Peyer's patch (tissue), 4 donors: ENCODE measurements around the gene DHRS7B. TPM values are rescaled to one million over a fixed set of nuclear protein-coding genes. Genes with fewer than 3 reads are reported as not detected.

Source experiments
- DNase-seq, 3 donors: peaks; one replicate each; pipeline ENCODE4 v3.0.0-alpha.2; 2017 to 2019
- H3K27ac ChIP-seq, 4 donors: fragments of 200-600 bp; sonication (generic); one replicate each; pipeline ENCODE4 v1.5.1; 2016 to 2019
- H3K27me3 ChIP-seq, 2 donors: fragments of 200-600 bp; sonication (generic); one replicate each; pipeline ENCODE4 v1.5.1; 2019
- H3K36me3 ChIP-seq, 3 donors: fragments of 200-600 bp; sonication (generic); one replicate each; pipeline ENCODE4 v1.5.1; 2016 to 2019
- H3K4me1 ChIP-seq, 4 donors: fragments of 200-600 bp; sonication (generic); one replicate each; pipeline ENCODE4 v1.5.1; 2016 to 2019
- H3K4me3 ChIP-seq, 4 donors: fragments of 200-600 bp; sonication (generic); 1 replicate in 3 of 4; 2 replicates in 1 of 4; pipeline ENCODE4 v1.5.1; 2016 to 2019; ENCODE audit warnings: mild to moderate bottlenecking in 1 of 4
- H3K9me3 ChIP-seq, 4 donors: fragments of 200-600 bp; sonication (generic); one replicate each; pipeline ENCODE4 v1.5.1; 2016 to 2019; ENCODE audit warnings: mild to moderate bottlenecking in 1 of 4
- POLR2A ChIP-seq, 2 donors: fragments of 450-650 bp; IDR thresholded peaks; one replicate each; pipeline ENCODE4 v1.5.1; 2017; ENCODE audit warnings: antibody characterized with exemption in 2 of 2, mild to moderate bottlenecking in 2 of 2, moderate library complexity in 2 of 2
- total RNA-seq, 4 donors: library from RNA; depleted of rRNA; stranded (reverse); fragments of >200 nt; gene quantifications; one replicate each; pipeline ENCODE4 v1.1.0, GENCODE V29; 2016
- TF ChIP-seq, protein P1 (sequence below), 6 experiments: fragments of 450-650 bp in 4 of 6; fragments of 200-600 bp in 2 of 6; sonication (generic) in 1 of 6; IDR thresholded peaks; one replicate each; pipeline ENCODE4 v1.5.1; 2017 to 2019; ENCODE audit warnings: antibody characterized with exemption in 6 of 6, mild to moderate bottlenecking in 3 of 6, moderate library complexity in 1 of 6

Gene DHRS7B
- total RNA-seq, 4 donors from 2014 or later = 20.6 to 41.2 (median 26.2) TPM

DNA sequence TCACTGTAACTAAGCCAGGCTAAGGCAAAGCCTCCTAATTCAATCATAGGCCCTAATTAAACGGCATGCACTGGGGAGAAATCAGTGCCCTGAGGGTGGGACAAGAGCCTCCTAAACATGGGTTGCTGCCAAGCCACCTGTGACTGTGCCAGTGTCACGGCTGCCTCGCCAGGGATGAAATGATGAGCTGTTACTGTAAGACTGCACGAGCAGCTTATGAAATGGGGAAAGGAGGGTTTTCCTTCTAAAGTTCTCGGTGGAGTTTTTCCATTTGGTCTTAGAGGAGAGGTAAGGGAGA, 74.5 kb downstream of the DHRS7B start:
- Histone ChIP-seq H3K4me3 (no peak overlapping the region), H3K9me3 (no peaks in the 10 kb centered on the region)

DNA sequence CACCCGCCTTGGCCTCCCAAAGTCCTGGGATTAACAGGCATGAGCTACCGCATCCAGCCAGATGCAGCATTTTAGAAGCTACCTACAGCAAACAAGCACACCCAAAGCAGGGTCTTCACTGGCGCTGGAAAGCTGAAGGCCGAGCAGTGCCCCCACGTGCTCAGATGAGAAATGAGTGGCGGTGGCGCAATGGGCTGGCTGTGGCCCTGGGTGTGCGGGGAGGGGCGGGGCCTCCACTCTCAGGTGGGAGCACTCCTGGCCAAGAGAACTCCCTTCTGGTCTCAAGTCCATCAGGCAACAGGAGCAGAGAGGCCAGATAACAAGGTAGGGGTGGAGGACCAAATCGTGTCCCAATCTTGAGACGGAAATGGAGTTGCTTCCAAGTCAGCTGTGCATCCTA, 75.1 kb downstream of the DHRS7B start:
- Histone ChIP-seq H3K27ac (no peak overlapping the region), H3K27me3 (no peaks in the 10 kb centered on the region), H3K36me3 (peaks cover 0 to 28% (median 0%) of the 10 kb centered on the region in 3 donors), H3K4me3 (no peak overlapping the region), H3K9me3 (no peaks in the 10 kb centered on the region), H3K4me1 (peaks cover 0 to 8% (median 0%) of the 10 kb centered on the region in 4 donors)
- DNase-seq = no peak
- TF ChIP-seq, protein P1, sequence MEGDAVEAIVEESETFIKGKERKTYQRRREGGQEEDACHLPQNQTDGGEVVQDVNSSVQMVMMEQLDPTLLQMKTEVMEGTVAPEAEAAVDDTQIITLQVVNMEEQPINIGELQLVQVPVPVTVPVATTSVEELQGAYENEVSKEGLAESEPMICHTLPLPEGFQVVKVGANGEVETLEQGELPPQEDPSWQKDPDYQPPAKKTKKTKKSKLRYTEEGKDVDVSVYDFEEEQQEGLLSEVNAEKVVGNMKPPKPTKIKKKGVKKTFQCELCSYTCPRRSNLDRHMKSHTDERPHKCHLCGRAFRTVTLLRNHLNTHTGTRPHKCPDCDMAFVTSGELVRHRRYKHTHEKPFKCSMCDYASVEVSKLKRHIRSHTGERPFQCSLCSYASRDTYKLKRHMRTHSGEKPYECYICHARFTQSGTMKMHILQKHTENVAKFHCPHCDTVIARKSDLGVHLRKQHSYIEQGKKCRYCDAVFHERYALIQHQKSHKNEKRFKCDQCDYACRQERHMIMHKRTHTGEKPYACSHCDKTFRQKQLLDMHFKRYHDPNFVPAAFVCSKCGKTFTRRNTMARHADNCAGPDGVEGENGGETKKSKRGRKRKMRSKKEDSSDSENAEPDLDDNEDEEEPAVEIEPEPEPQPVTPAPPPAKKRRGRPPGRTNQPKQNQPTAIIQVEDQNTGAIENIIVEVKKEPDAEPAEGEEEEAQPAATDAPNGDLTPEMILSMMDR (IDR thresholded peaks at IDR 0.05) = no peak
- no peak for TF ChIP-seq POLR2A (IDR thresholded peaks at IDR 0.05)

More for the DNA sequence above, 74.5 kb downstream of the DHRS7B start:
- TF ChIP-seq, protein P1 (IDR thresholded peaks at IDR 0.05) = no peak
- no peak for TF ChIP-seq POLR2A (IDR thresholded peaks at IDR 0.05)
- Histone ChIP-seq H3K36me3 (peaks cover 0 to 33% (median 0%) of the 10 kb centered on the region in 3 donors), H3K27ac (no peak overlapping the region), H3K4me1 (peaks cover 0 to 8% (median 0%) of the 10 kb centered on the region in 4 donors), H3K27me3 (no peaks in the 10 kb centered on the region)
- DNase-seq = no peak

DNA sequence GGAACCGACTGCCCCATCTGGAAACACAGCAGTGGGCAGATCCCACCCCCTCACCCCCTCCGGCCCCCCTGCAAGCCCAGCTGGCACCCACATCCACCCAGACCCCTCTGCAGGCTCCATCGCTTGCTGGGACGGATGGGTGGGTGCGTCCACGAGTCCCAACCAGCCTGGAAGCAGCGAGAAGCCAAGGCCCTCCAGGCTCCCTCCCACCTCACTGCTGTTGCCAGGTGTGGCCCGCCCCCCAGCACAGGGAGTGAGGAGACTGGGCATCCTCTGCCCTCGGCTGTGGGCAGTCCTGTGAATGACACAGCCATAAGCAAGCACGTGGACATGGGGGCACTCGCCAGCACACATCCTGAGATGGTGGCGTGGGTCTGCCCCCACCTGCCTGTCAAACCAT, 75.7 kb downstream of the DHRS7B start:
- Histone ChIP-seq H3K36me3 (peaks cover 0 to 26% (median 0%) of the 10 kb centered on the region in 3 donors), H3K9me3 (no peaks in the 10 kb centered on the region), H3K27me3 (no peaks in the 10 kb centered on the region), H3K4me3 (no peak overlapping the region), H3K27ac (no peak overlapping the region), H3K4me1 (peaks cover 0 to 8% (median 0%) of the 10 kb centered on the region in 4 donors)
- TF ChIP-seq POLR2A (IDR thresholded peaks at IDR 0.05) = no peak
- TF ChIP-seq, protein P1 (IDR thresholded peaks at IDR 0.05) = no peak
- DNase-seq = no peak

DNA sequence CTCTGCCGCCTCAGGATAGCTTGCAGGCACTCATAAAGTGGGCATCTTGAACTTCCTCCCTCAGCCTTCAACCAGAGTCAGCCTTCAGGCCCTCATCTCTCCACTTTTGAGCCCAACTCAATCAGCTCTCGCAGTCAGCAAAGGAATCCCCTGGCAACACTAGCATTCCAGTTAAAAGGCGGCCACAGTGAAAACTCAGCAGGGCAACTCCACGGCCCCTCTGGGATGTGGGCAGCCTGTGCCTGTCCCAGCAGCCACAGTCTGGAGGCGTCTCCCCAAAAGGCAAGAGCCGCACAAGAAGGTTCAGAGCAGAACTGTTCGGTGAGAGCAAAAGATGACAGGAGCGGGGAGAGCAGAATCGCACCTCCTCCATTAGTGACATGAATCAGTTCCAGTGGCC, 78.2 kb downstream of the DHRS7B start:
- Histone ChIP-seq H3K4me1 (peaks cover 0 to 17% (median 0%) of the 10 kb centered on the region in 4 donors), H3K27ac (no peak overlapping the region), H3K36me3 (peaks cover 0 to 29% (median 0%) of the 10 kb centered on the region in 3 donors), H3K9me3 (no peaks in the 10 kb centered on the region), H3K27me3 (no peaks in the 10 kb centered on the region), H3K4me3 (no peak overlapping the region)
- DNase-seq = no peak
- TF ChIP-seq, protein P1 (IDR thresholded peaks at IDR 0.05) = no peak
- no peak for TF ChIP-seq POLR2A (IDR thresholded peaks at IDR 0.05)

DNA sequence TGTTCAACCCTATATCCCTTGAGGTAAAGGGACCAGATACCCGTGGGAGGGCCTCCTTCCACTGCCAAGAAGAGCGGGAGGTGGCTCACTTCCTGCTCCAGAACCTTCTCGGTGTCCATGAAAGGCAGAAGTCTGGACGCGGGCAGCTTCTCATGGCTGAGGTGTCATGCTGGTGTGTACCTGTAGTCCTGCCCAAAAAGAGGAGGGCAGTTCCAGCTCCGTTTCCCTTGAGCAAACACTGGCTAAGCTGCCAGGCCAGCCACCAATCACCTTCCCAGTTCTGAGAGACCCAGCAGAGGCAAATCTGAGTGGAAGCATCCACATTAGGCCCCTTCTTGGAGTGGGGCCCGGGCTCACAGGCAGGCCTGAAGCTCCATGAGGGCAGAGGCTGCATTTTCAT, 81.6 kb downstream of the DHRS7B start:
- H3K4me3 ChIP-seq = no peak overlapping the region
- no peak for DNase-seq
- H3K9me3 ChIP-seq = no peaks in the 10 kb centered on the region
- H3K4me1 ChIP-seq = peaks cover 4 to 45% (median 13%) of the 10 kb centered on the region in 4 donors
- peaks cover 0 to 25% (median 0%) of the 10 kb centered on the region in 3 donors for H3K36me3 ChIP-seq
- no peak overlapping the region for H3K27ac ChIP-seq
- H3K27me3 ChIP-seq = no peaks in the 10 kb centered on the region
- TF ChIP-seq, protein P1 (IDR thresholded peaks at IDR 0.05) = no peak
- TF ChIP-seq POLR2A (IDR thresholded peaks at IDR 0.05) = no peak
